Lower leg skin (tissue), 3 donors: ENCODE data around the gene UBE2E2.

ENCODE experiments used
- POLR2A ChIP-seq, 2 donors: fragments of 450-650 bp; IDR thresholded peaks; one replicate each; pipeline ENCODE4 v1.6.1; 2016 to 2017; ENCODE audit warnings: antibody characterized with exemption in 2 of 2, mild to moderate bottlenecking in 1 of 2, moderate library complexity in 1 of 2
- TF ChIP-seq, protein P1 (sequence below), 3 donors: fragments of 450-650 bp; IDR thresholded peaks; one replicate each; pipeline ENCODE4 v1.5.1; 2016; ENCODE audit warnings: antibody characterized with exemption in 3 of 3, mild to moderate bottlenecking in 3 of 3, moderate library complexity in 2 of 3

DNA sequence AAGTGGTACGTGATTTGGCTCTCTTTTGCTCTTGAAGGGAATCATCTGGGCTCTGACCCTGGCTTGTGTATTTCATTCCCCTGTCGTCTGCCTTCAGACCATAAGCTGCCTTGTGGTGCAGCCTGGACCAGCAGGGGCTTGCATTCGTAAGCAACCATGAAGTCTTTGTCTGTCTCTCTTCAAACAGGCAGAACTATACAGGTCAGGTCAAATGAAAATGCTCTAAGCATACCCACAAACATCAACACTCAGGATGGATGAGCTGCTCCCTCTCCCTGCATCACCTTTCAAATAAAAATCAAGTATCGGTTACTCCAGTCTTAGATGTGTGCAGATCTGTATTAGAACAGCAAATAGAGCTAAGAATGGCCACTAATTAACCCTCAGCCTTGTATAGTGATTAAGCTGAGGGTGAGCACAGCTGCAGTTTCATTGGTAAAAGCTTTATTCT, 334.0 kb downstream of the UBE2E2 start:
- TF ChIP-seq, protein P1, sequence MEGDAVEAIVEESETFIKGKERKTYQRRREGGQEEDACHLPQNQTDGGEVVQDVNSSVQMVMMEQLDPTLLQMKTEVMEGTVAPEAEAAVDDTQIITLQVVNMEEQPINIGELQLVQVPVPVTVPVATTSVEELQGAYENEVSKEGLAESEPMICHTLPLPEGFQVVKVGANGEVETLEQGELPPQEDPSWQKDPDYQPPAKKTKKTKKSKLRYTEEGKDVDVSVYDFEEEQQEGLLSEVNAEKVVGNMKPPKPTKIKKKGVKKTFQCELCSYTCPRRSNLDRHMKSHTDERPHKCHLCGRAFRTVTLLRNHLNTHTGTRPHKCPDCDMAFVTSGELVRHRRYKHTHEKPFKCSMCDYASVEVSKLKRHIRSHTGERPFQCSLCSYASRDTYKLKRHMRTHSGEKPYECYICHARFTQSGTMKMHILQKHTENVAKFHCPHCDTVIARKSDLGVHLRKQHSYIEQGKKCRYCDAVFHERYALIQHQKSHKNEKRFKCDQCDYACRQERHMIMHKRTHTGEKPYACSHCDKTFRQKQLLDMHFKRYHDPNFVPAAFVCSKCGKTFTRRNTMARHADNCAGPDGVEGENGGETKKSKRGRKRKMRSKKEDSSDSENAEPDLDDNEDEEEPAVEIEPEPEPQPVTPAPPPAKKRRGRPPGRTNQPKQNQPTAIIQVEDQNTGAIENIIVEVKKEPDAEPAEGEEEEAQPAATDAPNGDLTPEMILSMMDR (IDR thresholded peaks at IDR 0.05): no peak
- no peak for TF ChIP-seq POLR2A (IDR thresholded peaks at IDR 0.05)
